Measurements from ENCODE around the gene LCN10.

Gene LCN10

GRCh38 chr9:136743639-136744211 lies 985 bp upstream of the LCN10 start:
- Histone ChIP-seq H3K9me3 (ENCODE audit: control insufficient read depth, insufficient read depth, low read length) (no peaks in the 10 kb centered on the region), H3K4me1 (ENCODE audit: control insufficient read depth, insufficient read depth, low read length) (no peaks in the 10 kb centered on the region), H3K27ac (ENCODE audit: low read depth, low read length) (no peak overlapping the region), H3K27me3 (ENCODE audit: control insufficient read depth, insufficient read depth, low read length) (no peaks in the 10 kb centered on the region), H3K4me3 (ENCODE audit: low read depth, low read length) (no peak overlapping the region), H3K36me3 (ENCODE audit: control insufficient read depth, insufficient read depth, low read length) (no peaks in the 10 kb centered on the region), H3K9ac (ENCODE audit: low read depth, low read length) (no peak overlapping the region)

- no peak overlapping the region for H3K9ac ChIP-seq (ENCODE audit: low read depth, low read length)
- no peaks in the 10 kb centered on the region for H3K9me3 ChIP-seq (ENCODE audit: control insufficient read depth, insufficient read depth, low read length)
- H3K4me1 ChIP-seq (ENCODE audit: control insufficient read depth, insufficient read depth, low read length), result no peaks in the 10 kb centered on the region
- no peaks in the 10 kb centered on the region for H3K36me3 ChIP-seq (ENCODE audit: control insufficient read depth, insufficient read depth, low read length)
- H3K27me3 ChIP-seq (ENCODE audit: control insufficient read depth, insufficient read depth, low read length), result no peaks in the 10 kb centered on the region
- no peak overlapping the region for H3K4me3 ChIP-seq (ENCODE audit: low read depth, low read length)
- no peak overlapping the region for H3K27ac ChIP-seq (ENCODE audit: low read depth, low read length)
Measured at GRCh38 chr9:136741883-136742571, 713 bp downstream of the LCN10 start.

GRCh38 chr9:136740971-136741882 lies 1.5 kb downstream of the LCN10 start:
- H3K36me3 ChIP-seq (ENCODE audit: control insufficient read depth, insufficient read depth, low read length), result no peaks in the 10 kb centered on the region
- no peak overlapping the region for H3K4me3 ChIP-seq (ENCODE audit: low read depth, low read length)
- no peaks in the 10 kb centered on the region for H3K27me3 ChIP-seq (ENCODE audit: control insufficient read depth, insufficient read depth, low read length)

GRCh38 chr9:136740491-136740890 lies 2.2 kb downstream of the LCN10 start:
- no peaks in the 10 kb centered on the region for H3K9me3 ChIP-seq (ENCODE audit: control insufficient read depth, insufficient read depth, low read length)
- H3K4me3 ChIP-seq (ENCODE audit: low read depth, low read length), result no peak overlapping the region
- no peaks in the 10 kb centered on the region for H3K4me1 ChIP-seq (ENCODE audit: control insufficient read depth, insufficient read depth, low read length)
- H3K9ac ChIP-seq (ENCODE audit: low read depth, low read length), result no peak overlapping the region
- no peak overlapping the region for H3K27ac ChIP-seq (ENCODE audit: low read depth, low read length)
- no peaks in the 10 kb centered on the region for H3K36me3 ChIP-seq (ENCODE audit: control insufficient read depth, insufficient read depth, low read length)
- H3K27me3 ChIP-seq (ENCODE audit: control insufficient read depth, insufficient read depth, low read length), result no peaks in the 10 kb centered on the region

More at GRCh38 chr9:136740971-136741882, 1.5 kb downstream of the LCN10 start:
- Histone ChIP-seq H3K4me1 (ENCODE audit: control insufficient read depth, insufficient read depth, low read length) (no peaks in the 10 kb centered on the region), H3K9me3 (ENCODE audit: control insufficient read depth, insufficient read depth, low read length) (no peaks in the 10 kb centered on the region), H3K9ac (ENCODE audit: low read depth, low read length) (no peak overlapping the region), H3K27ac (ENCODE audit: low read depth, low read length) (no peak overlapping the region)

DNA sequence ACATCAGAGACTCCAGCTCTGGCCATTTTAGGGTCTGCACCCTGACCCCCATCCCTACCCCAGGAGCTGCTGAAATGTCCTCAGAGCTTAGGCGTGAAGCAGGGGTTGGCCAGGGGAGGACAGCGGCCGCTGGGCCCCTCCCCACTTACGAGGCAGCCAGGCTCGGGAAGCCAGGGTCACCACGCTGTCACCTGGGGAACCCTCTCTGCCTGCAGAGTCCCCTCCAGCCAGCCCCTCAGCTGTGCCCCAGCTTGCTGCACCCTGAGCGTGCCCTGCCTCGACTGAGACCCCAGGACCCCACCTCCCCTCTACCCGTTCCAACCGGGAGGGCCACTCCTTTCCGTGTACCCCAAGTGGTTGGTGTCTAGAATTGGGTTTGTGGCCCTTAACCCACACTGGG lies 2.7 kb downstream of the LCN10 start:
- no peak overlapping the region for H3K27ac ChIP-seq (ENCODE audit: low read depth, low read length)
- H3K27me3 ChIP-seq (ENCODE audit: control insufficient read depth, insufficient read depth, low read length), result no peaks in the 10 kb centered on the region
- no peaks in the 10 kb centered on the region for H3K36me3 ChIP-seq (ENCODE audit: control insufficient read depth, insufficient read depth, low read length)
- no peak overlapping the region for H3K9ac ChIP-seq (ENCODE audit: low read depth, low read length)
- H3K4me3 ChIP-seq (ENCODE audit: low read depth, low read length), result no peak overlapping the region
- no peaks in the 10 kb centered on the region for H3K9me3 ChIP-seq (ENCODE audit: control insufficient read depth, insufficient read depth, low read length)
- no peaks in the 10 kb centered on the region for H3K4me1 ChIP-seq (ENCODE audit: control insufficient read depth, insufficient read depth, low read length)

GRCh38 chr9:136739509-136739908 lies 3.2 kb downstream of the LCN10 start:
- H3K4me1 ChIP-seq (ENCODE audit: control insufficient read depth, insufficient read depth, low read length), result no peaks in the 10 kb centered on the region
- H3K4me3 ChIP-seq (ENCODE audit: low read depth, low read length), result no peak overlapping the region
- H3K9me3 ChIP-seq (ENCODE audit: control insufficient read depth, insufficient read depth, low read length), result no peaks in the 10 kb centered on the region
- H3K36me3 ChIP-seq (ENCODE audit: control insufficient read depth, insufficient read depth, low read length), result no peaks in the 10 kb centered on the region
- H3K27ac ChIP-seq (ENCODE audit: low read depth, low read length), result no peak overlapping the region
- H3K9ac ChIP-seq (ENCODE audit: low read depth, low read length), result no peak overlapping the region
- H3K27me3 ChIP-seq (ENCODE audit: control insufficient read depth, insufficient read depth, low read length), result no peaks in the 10 kb centered on the region

DNA sequence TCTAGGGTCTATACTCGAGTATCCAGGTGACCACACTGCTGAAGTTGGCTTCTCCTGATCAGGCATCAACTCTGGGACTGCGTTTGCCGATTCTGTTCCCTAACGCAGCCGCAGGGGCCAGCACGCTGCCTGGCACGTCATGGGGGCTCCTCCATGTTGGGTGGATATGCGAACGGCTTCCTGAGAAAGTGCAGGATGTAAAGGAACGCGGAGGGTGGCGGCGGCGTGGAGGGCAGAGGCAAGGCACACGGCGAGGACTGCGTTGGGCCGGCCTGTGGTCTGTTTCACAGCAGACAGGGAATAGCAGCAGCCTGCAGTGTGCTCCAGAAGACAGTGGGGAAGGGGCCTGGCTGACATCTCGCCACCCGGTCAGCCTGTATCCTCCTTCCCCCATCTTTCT lies 3.8 kb downstream of the LCN10 start:
- Histone ChIP-seq H3K9me3 (ENCODE audit: control insufficient read depth, insufficient read depth, low read length) (no peaks in the 10 kb centered on the region), H3K36me3 (ENCODE audit: control insufficient read depth, insufficient read depth, low read length) (no peaks in the 10 kb centered on the region), H3K4me1 (ENCODE audit: control insufficient read depth, insufficient read depth, low read length) (no peaks in the 10 kb centered on the region), H3K27me3 (ENCODE audit: control insufficient read depth, insufficient read depth, low read length) (no peaks in the 10 kb centered on the region), H3K27ac (ENCODE audit: low read depth, low read length) (no peak overlapping the region), H3K4me3 (ENCODE audit: low read depth, low read length) (no peak overlapping the region), H3K9ac (ENCODE audit: low read depth, low read length) (no peak overlapping the region)

DNA sequence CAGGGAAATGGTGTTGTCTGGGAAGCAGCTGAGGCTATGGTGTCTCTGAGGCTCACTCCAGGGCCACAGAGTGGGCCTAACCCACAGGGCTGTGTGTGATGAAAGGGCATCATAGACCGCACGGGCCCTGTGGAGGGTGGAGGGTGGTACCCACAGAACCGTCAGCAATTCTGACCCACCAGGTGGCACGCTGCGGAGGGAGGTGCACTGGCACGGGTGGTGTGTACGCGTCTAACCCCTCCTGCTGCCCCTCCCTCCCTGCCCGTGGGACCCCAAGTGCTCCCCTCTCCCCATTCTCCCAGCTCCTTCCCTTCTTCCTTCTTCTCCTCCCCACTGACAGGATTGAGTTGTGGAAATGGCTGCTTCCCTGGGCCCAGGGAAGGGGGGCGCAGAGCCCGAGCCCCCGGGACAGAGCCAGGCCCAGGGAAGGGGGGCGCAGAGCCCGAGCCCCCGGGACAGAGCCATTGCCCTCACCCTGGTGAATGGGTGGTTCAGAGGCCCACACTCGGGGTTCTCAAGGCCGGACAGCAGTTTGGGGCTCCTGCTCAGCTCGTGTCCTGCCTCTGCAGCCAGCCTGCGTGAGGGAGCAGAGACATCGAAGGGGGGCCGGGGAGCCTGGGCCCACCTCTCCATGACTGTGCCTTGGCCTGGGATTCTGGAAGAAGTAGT lies 6.8 kb downstream of the LCN10 start:
- Histone ChIP-seq H3K9me3 (ENCODE audit: control insufficient read depth, insufficient read depth, low read length) (no peaks in the 10 kb centered on the region), H3K27ac (ENCODE audit: low read depth, low read length) (no peak overlapping the region), H3K4me3 (ENCODE audit: low read depth, low read length) (no peak overlapping the region), H3K4me1 (ENCODE audit: control insufficient read depth, insufficient read depth, low read length) (no peaks in the 10 kb centered on the region), H3K36me3 (ENCODE audit: control insufficient read depth, insufficient read depth, low read length) (no peaks in the 10 kb centered on the region), H3K27me3 (ENCODE audit: control insufficient read depth, insufficient read depth, low read length) (no peaks in the 10 kb centered on the region), H3K9ac (ENCODE audit: low read depth, low read length) (no peak overlapping the region)

DNA sequence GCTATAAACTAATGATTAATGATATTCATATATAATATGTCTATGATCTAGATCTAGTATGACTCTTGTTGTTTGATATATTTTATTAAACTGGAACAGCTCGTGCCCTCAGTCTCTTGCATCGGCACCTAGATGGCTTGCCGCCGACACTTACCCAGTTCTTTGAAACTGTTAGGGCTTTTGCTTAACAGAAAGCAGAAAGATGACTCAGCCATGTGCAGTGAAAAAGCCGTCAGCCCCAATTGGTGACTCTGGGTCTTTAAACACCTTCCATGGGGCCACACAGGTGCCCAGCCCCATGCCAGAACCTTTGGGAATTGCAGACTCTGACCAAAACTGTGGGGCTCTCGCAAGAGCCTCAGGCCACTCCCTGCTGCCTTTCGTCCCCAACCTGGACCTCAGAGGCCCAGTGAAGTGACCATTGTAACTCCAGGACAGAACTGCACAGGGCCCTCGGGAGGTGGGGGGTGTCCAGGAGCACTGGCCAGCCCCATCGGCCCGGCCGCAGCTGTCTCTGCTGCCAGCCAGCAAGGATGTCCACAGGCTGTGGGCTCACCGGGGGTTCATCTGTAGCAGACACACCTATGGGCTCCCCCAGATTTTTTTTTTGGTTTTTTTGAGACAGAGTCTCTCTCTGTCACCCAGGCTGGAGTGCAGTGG lies 7.8 kb downstream of the LCN10 start:
- no peak overlapping the region for H3K9ac ChIP-seq (ENCODE audit: low read depth, low read length)
- H3K36me3 ChIP-seq (ENCODE audit: control insufficient read depth, insufficient read depth, low read length), result no peaks in the 10 kb centered on the region
- no peak overlapping the region for H3K4me3 ChIP-seq (ENCODE audit: low read depth, low read length)
- no peaks in the 10 kb centered on the region for H3K27me3 ChIP-seq (ENCODE audit: control insufficient read depth, insufficient read depth, low read length)
- H3K27ac ChIP-seq (ENCODE audit: low read depth, low read length), result no peak overlapping the region
- no peaks in the 10 kb centered on the region for H3K4me1 ChIP-seq (ENCODE audit: control insufficient read depth, insufficient read depth, low read length)
- no peaks in the 10 kb centered on the region for H3K9me3 ChIP-seq (ENCODE audit: control insufficient read depth, insufficient read depth, low read length)

DNA sequence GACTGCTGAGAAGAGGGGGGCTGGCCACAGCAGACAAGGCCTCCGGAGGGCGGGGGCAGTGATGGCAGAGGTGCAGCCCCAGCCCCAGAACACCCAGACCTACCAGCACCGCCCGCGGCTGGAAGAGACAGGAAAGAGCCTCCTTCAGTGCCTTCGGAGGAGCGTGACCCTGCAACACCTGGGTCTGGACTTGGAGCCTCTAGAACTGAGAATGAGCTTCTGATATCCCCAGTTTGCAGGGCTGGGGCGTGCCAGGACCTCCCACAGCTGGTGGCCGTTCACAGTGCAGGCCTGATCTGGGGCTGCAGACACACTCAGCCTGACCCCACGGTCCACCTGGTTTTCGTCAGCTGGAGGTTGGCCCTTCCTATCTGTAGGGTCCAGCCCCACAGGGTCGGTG lies 9.1 kb downstream of the LCN10 start:
- Histone ChIP-seq H3K4me3 (ENCODE audit: low read depth, low read length) (no peak overlapping the region), H3K27me3 (ENCODE audit: control insufficient read depth, insufficient read depth, low read length) (peaks cover 8% of the 10 kb centered on the region), H3K27ac (ENCODE audit: low read depth, low read length) (no peak overlapping the region), H3K36me3 (ENCODE audit: control insufficient read depth, insufficient read depth, low read length) (no peaks in the 10 kb centered on the region), H3K9me3 (ENCODE audit: control insufficient read depth, insufficient read depth, low read length) (no peaks in the 10 kb centered on the region), H3K4me1 (ENCODE audit: control insufficient read depth, insufficient read depth, low read length) (no peaks in the 10 kb centered on the region), H3K9ac (ENCODE audit: low read depth, low read length) (no peak overlapping the region)

Measured in HUES48 (cell line).